LNCAP (cell line): ENCODE data around the gene CCNL1.

Experiments
- TF ChIP-seq, protein P1 (sequence below): fragments of 450-650 bp; IDR thresholded peaks from 2 replicates; pipeline ENCODE4 v1.5.1; 2017; ENCODE audit warnings: mild to moderate bottlenecking

CCNL1 gene

DNA sequence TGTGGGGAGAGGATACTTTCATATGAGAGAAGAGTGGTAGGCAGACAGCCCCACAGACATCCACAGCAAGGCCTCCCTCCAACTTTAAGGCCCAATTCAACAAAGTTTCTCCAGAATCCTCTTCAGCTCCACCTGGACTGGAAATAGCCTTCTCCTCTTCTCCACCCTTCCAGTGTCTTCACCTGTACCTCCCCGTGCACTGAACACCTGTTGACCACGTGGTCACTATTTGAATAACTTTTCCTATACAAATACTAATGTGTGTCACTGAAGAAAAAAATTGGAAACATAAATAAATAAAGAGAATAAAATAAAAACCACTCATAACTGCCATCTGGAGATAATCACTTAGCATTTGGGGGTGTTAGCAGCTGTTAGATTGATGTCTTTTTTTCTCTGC lies 52.9 kb downstream of the CCNL1 start:
- TF ChIP-seq, protein P1, sequence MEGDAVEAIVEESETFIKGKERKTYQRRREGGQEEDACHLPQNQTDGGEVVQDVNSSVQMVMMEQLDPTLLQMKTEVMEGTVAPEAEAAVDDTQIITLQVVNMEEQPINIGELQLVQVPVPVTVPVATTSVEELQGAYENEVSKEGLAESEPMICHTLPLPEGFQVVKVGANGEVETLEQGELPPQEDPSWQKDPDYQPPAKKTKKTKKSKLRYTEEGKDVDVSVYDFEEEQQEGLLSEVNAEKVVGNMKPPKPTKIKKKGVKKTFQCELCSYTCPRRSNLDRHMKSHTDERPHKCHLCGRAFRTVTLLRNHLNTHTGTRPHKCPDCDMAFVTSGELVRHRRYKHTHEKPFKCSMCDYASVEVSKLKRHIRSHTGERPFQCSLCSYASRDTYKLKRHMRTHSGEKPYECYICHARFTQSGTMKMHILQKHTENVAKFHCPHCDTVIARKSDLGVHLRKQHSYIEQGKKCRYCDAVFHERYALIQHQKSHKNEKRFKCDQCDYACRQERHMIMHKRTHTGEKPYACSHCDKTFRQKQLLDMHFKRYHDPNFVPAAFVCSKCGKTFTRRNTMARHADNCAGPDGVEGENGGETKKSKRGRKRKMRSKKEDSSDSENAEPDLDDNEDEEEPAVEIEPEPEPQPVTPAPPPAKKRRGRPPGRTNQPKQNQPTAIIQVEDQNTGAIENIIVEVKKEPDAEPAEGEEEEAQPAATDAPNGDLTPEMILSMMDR, result no peak

DNA sequence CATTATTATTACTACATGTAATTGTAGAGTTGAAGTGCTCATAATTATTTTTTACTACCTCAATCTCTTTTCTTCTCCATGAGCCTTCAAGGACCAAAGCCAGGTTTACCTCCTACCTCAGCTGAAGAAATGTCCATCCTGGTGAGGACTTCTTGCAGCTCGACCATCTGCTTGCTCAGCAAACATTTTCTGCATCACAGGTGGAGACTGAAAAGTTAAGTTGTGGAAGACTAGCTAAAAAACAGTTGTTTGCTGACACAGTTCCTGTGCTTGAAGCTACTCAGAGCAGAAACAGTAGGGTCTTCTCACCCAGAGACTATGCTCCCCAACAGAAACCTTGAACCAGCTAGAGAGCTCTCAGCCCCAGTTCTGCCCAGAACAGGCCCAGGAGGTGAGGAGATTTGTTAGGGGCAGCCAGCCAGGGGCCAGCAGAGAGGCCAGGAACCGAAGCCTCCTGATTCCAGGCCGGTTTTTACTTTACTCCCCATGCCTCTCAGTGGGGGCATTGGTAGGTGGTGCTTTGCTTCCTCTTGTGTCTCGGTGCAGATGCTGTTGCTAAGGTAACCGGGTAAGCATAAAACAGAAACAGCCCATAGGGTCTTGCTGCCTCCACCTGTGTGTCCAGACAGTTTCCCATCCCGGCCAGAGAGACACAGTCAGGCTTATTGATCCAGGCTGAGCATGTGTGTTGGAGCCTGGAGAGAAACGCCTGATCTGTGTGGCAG lies 54.9 kb downstream of the CCNL1 start:
- TF ChIP-seq, protein P1, result no peak

DNA sequence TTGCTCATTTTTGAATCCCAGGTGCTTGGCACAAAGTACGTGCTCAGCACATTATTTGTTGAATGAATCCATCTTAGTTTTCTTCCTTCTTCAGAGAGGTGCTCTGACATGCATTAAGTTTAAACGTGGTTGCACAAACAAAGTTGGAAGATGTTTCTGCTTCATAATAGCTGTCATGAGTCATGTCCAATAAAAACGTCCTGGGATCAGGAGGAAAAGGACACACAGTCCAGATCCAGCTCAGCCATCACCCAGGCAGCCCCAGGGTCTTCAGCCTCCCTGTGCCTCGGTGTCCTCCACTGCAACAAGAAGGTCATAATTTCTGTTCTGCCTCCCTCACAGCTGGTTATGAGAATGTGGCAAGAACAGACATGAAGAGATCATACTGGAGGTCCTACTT lies 55.4 kb downstream of the CCNL1 start:
- TF ChIP-seq, protein P1, result no peak

DNA sequence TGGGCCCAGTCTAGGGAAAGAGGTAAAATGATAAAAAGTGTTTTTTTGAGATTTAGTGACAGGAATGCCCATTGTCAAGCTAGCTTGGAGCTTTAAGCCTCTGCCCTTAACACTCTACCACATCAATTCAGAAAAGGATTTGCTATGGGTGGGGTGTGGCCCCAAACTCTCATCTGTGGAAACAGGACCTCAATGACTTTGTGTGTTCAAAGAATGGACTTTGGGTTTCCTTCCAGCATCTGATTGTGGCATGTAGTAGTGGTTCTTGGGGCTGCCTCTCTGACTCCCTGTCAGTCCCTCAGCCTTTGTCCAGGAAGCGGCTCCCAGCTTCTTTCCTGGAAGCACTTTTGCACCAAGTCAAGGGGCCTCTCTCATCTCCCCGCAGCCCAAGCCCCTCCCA lies 56.1 kb downstream of the CCNL1 start:
- TF ChIP-seq, protein P1, result no peak

DNA sequence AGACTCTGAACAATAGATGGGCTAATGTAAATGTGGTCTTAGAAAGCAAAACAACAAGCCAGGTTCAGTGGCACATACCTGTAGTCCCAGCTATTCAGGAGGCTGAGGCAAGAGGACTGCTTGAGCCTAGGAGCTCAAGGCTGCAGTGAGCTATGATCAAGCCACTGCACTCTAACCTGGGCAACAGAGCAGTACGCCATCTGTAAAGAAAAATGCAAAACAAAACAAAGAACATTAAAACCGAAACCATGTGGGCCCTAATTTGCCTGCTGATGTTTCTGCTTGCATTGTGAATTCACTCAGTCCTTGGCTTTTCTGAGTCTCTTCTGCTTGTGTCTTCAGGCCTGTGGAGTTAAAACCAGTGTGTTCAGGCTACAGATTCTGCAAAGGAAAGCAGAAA lies 56.7 kb downstream of the CCNL1 start:
- TF ChIP-seq, protein P1, result no peak

DNA sequence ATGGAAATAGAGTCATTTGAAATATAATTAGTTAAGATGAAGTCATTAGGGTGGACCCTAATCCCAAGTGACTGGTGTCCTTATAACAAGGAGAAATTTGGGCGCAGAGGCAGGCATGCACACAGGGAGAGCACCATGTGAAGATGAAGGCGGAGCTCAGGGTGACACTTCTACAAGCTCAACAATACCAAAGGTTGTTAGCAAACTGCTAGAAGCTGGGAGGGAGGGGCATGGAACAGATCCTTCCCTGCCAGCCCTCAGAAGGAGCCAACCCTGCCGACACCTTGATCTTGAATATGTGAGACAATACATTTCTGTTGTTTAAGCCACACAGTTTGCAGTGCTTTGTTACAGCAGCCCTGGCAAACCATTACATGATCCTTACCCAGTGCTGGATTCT lies 57.8 kb downstream of the CCNL1 start:
- TF ChIP-seq, protein P1, result no peak

DNA sequence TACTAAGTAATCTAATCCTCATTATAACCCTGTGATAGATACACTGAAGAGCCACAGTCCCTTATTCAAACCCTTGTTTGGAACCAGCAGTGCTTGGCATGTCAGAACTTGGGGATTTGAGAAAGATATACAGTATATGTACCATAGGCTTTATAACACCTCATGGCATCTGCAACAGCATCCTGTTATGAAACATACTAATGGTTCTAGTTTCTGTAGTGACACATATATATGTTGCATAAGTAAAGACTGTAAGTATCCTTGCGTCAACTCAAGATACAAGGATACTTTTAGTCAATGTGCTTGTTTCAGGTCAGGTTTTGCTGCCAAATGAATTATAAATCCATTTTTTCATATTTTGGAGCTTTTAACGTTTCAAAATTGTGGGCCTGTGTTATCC lies 58.5 kb downstream of the CCNL1 start:
- TF ChIP-seq, protein P1, result no peak
